Right lobe of liver (tissue), 6 donors: Measurements from ENCODE around the gene FAM13A. TPM values are rescaled to one million over a fixed set of nuclear protein-coding genes. Genes with fewer than 3 reads are reported as not detected.
"Not testable (repeated sequence)": the region's sequence is repeated elsewhere in the genome, so short reads cannot be mapped to it uniquely, and the experiment has no call there.

Experiments
- ATAC-seq, 4 donors: fragments of 200-7000 bp; cut with Tn5 transposase; one replicate each; pipeline ENCODE4 v1.9.1; 2020; ENCODE audit warnings: mild to moderate bottlenecking in 4 of 4, moderate library complexity in 4 of 4
- DNase-seq, 3 donors: peaks; one replicate each; pipeline ENCODE4 v3.0.0-alpha.2; 2020
- H3K27ac ChIP-seq, 3 donors: fragments of 200-600 bp; one replicate each; pipeline ENCODE4 v1.8.0; 2022
- H3K27me3 ChIP-seq, 2 donors: fragments of 200-600 bp; one replicate each; pipeline ENCODE4 v1.8.0; 2022
- H3K36me3 ChIP-seq, 4 donors: fragments of 200-600 bp; sonication (generic) in 1 of 4; one replicate each; pipeline versions ENCODE4 v1.5.1 to v1.8.0; 2017 to 2022; ENCODE audit warnings: control low read depth in 1 of 4
- H3K4me1 ChIP-seq, 4 donors: fragments of 200-600 bp; sonication (generic) in 1 of 4; one replicate each; pipeline versions ENCODE4 v1.5.1 to v1.8.0; 2017 to 2022; ENCODE audit warnings: control low read depth in 1 of 4
- H3K4me3 ChIP-seq, 3 donors: fragments of 200-600 bp; one replicate each; pipeline ENCODE4 v1.8.0; 2022
- H3K9me3 ChIP-seq, 4 donors: fragments of 200-600 bp; sonication (generic) in 1 of 4; one replicate each; pipeline versions ENCODE4 v1.5.1 to v1.8.0; 2017 to 2022; ENCODE audit warnings: control low read depth in 1 of 4
- CTCF ChIP-seq, 4 donors: fragments of 200-600 bp in 3 of 4; fragments of 450-650 bp in 1 of 4; IDR thresholded peaks; one replicate each; pipeline versions ENCODE4 v1.5.1 to v1.8.0; 2016 to 2022; ENCODE audit warnings: antibody characterized with exemption in 4 of 4, mild to moderate bottlenecking in 2 of 4
- POLR2A ChIP-seq: fragments of 450-650 bp; IDR thresholded peaks from one replicate; pipeline ENCODE4 v1.6.1; 2017; ENCODE audit warnings: antibody characterized with exemption, mild to moderate bottlenecking
- WGBS: methylation state at CpG from one replicate; pipeline ENCODE4 v1.1.6; 2018; ENCODE audit warnings: low coverage, low lambda C conversion rate; ENCODE audit not compliant: insufficient coverage; ENCODE audit errors: missing lambda C conversion rate; 5-methylcytosine and 5-hydroxymethylcytosine counted together
- intact Hi-C, 2 donors: fragments of 100-400 bp; cut with DNase I; formaldehyde crosslinking; loops; one replicate each; pipeline versions ENCODE4 v1.11.2 to v1.14.1; 2022
- total RNA-seq, 6 experiments: library from RNA; depleted of rRNA in 2 of 6; stranded (reverse); fragments of >200 nt in 2 of 6; fragmentation: NEBNext Ultra II Directional in 3 of 6; extraction: Animal tissue kit (Norgen Biotek cat#: 25700) in 3 of 6; gene quantifications; one replicate each; pipeline versions ENCODE4 v1.1.0 to v1.2.4, GENCODE V29; 2016 to 2023
- donor health status: DM: no; HTN: yes; CAD: no.
- donor health status: DM: no; HTN: no; CAD: no.
- donor health status: DM: no; HTN: no; CAD: no.
- donor health status: DM: no; HTN: yes; CAD: no.
- donor health status: DM: no; HTN: yes; CAD: no.

The FAM13A gene
- total RNA-seq, 6 experiments from 2014 or later, result 28.3 to 82.5 (median 51.7) TPM

- Histone ChIP-seq H3K36me3 (no peaks in the 10 kb centered on the region), H3K4me1 (peaks cover 0 to 14% (median 0%) of the 10 kb centered on the region in 4 donors), H3K9me3 (no peaks in the 10 kb centered on the region), H3K27ac (no peak overlapping the region), H3K4me3 (no peak overlapping the region), H3K27me3 (no peaks in the 10 kb centered on the region)
- DNase-seq (no peak), ATAC-seq (no peak)
- intact Hi-C loops, result no loop called here
- TF ChIP-seq POLR2A (no peak), CTCF (IDR thresholded peaks at IDR 0.05) (no peak)
- WGBS, result 83% methylated on average over 4 of the region's 6 CpGs
These were observed 49.5 kb downstream of the FAM13A start for GRCh38 chr4:89007338-89007939.

- no peak overlapping the region for H3K4me3 ChIP-seq
- TF ChIP-seq POLR2A, result no peak
- TF ChIP-seq CTCF (IDR thresholded peaks at IDR 0.05), result no peak
- no peaks in the 10 kb centered on the region for H3K27me3 ChIP-seq
- intact Hi-C loops, result no loop called here
- peaks cover 0 to 14% (median 0%) of the 10 kb centered on the region in 4 donors for H3K4me1 ChIP-seq
- ATAC-seq, result no peak
- no peaks in the 10 kb centered on the region for H3K9me3 ChIP-seq
- WGBS, result 84% methylated on average over 3 of the region's 5 CpGs
- no peak for DNase-seq
- H3K36me3 ChIP-seq, result no peaks in the 10 kb centered on the region
- no peak overlapping the region for H3K27ac ChIP-seq
These were observed 50.7 kb downstream of the FAM13A start for GRCh38 chr4:89006307-89006706.

- intact Hi-C loops, DNase-seq, H3K27ac ChIP-seq, H3K4me3 ChIP-seq, H3K27me3 ChIP-seq, H3K36me3 ChIP-seq, H3K9me3 ChIP-seq, ATAC-seq: not testable (repeated sequence)
- H3K4me1 ChIP-seq, result peaks cover 0 to 10% (median 0%) of the 10 kb centered on the region in 4 donors
- WGBS, result 100% methylated on average over 1 of the region's 1 CpG
These were observed 51.9 kb downstream of the FAM13A start for GRCh38 chr4:89005066-89005465.

- Histone ChIP-seq H3K4me1 (peaks cover 0 to 8% (median 0%) of the 10 kb centered on the region in 4 donors), H3K4me3 (no peak overlapping the region), H3K27ac (no peak overlapping the region), H3K36me3 (no peaks in the 10 kb centered on the region), H3K9me3 (no peaks in the 10 kb centered on the region), H3K27me3 (no peaks in the 10 kb centered on the region)
- ATAC-seq, result no peak
- TF ChIP-seq POLR2A (no peak), CTCF (IDR thresholded peaks at IDR 0.05) (no peak)
- no peak for DNase-seq
- 74% methylated on average over 9 of the region's 9 CpGs for WGBS
- intact Hi-C loops, result no loop called here
These were observed 55.1 kb downstream of the FAM13A start for GRCh38 chr4:89001647-89002445.

- peaks cover 0 to 8% (median 0%) of the 10 kb centered on the region in 4 donors for H3K4me1 ChIP-seq
- DNase-seq (no peak), ATAC-seq (peak in 3 of 4 donors; percentile 24 to 83 (median 24))
- no peak overlapping the region for H3K27ac ChIP-seq
- TF ChIP-seq POLR2A (no peak), CTCF (IDR thresholded peaks at IDR 0.05) (no peak)
- WGBS, result 58% methylated on average over 3 of the region's 3 CpGs
- H3K36me3 ChIP-seq, result no peaks in the 10 kb centered on the region
- H3K4me3 ChIP-seq, result no peak overlapping the region
- H3K9me3 ChIP-seq, result no peaks in the 10 kb centered on the region
- intact Hi-C loops, result no loop called here
- no peaks in the 10 kb centered on the region for H3K27me3 ChIP-seq
These were observed 56.1 kb downstream of the FAM13A start for GRCh38 chr4:89000844-89001360.
